HG02943 (cell line): ENCODE measurements around the gene TMED1.

Experiments
- ATAC-seq: cut with Tn5 transposase; IDR thresholded peaks from one replicate; pipeline ENCODE4 v1.9.1; 2021; ENCODE audit warnings: mild to moderate bottlenecking, low read depth, moderate library complexity; ENCODE audit not compliant: unreplicated experiment

Gene TMED1

DNA sequence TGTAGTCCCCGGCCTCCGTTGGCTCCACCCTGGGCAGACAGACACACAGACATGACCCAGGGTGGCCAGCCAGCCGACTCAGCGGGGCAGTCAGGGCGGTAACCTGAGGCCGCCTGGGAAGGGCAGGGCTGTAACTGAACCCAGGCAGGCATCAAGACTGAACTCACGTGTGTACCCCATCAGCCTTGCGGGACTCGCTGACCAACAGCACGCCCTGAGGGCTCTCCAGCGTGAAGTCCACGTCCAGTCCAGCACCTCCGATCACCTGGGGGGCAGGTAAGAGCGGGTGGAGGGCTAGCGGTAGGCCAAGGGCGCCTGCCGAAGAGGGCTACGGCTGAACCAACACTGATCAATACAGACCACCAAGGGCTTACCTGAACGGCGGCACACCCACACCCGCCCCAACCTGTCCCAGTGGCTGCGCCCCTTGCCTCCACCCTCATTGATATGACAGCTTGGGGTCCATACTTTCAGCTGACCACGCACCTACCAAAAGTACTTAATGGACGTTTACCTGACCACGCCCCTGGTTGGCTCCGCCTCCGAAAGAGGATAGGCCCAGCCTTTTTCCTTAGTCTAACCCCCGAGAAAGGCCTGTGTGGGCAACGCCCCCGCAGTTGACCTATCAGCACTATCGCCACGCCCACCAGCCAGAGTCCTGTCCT, 791 bp downstream of the TMED1 start:
- no peak for ATAC-seq

DNA sequence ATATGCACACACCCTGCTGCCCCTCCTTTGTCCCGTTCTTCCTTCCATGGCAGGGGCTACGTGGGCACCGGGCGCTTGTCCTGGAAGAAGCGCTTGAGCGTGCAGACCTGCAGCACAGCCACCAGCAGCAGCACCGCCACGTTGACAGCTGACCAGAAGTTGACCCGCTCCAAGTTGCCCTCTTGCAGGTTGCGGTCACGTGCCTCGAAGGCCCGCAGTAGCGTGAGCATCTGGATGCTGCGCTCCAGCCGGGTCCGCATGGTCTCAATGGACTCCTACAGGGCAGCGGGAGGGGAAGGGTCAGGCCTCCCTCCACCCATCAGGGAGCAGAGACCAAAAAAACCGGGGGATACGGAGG, 3.1 kb downstream of the TMED1 start:
- ATAC-seq, result no peak

DNA sequence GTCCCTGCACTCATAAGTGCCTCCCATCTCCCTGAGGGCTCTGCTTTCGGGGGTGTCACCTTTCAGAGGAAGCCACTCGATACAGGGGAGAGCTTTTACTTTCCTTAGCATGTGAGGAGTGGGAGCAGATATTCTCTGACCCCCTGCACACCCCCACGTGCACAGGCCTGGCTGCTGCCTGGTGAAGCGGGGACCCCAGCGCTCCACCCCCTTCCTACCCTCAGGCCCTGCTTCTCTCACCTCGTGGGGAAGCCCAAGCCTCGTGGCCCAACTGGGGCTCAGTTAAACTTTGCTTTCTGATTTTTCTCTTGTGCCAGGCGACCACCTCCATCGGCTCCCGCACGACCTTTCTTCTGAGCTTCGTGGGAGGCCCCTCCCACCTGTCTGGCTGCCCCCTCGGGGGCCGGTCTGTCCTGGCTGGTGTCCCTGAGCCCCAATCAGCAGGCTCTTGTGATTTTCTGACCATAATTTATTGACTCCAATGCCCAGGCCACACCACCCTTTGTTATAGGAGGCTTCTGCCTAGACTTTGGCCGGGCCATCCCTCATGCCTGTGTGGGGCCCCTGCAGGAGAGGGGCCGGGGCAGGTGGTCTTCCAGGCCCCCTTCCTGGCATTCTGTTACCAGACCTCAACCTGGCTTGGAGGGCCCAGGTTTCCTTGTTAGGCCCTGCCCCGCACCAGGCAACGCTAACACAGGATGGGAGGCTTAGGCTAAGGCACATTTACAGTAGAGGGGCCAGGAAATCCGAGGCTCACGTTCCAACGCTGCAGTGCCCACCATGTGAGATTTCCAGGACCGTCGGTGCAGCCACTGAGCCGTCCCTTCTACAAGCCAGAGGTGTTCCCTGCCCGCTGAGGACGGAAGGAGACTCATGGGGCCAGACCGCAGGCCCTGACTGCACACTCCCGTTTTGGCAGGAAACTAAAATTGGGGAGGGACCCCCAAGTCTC, 3.7 kb downstream of the TMED1 start:
- no peak for ATAC-seq

DNA sequence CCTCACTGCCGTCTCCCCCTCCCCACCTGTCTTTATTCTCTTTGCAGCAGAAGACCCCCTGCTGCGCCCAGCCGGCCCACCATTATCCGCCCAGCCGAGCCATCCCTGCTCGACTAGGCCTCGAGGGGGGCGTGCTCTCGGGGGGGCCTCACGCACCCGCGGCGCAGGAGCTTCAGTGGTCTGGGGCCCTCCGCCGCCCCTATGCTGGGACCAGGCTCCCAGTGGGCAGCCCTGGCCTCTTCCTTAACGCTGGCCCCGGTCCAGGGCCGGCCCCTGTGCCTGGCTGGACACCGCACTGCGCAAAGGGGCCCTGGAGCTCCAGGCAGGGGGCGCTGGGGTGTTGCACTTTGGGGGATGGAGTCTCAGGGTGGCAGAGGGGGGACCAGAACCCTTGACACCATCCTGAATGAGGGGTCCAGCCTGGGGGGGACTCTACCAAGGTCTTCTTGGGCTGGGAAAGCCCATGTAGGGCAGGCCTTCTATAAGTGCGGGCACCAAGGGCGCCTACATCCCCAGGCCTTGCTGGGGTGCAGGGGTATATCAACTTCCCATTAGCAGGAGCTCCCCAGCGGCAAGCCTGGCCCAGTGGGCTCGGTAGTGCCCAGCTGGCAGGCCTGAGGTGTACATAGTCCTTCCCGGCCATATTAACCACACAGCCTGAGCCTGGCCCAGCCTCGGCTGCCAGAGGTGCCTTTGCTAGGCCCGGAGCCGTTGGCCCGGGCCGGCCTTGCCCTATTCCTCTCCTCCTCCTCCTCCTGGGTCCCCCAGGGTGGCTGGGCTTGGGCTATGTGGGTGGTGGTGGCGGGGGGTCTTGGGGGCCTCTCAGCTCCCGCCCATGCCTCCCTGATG, 4.9 kb downstream of the TMED1 start:
- ATAC-seq, result no peak

DNA sequence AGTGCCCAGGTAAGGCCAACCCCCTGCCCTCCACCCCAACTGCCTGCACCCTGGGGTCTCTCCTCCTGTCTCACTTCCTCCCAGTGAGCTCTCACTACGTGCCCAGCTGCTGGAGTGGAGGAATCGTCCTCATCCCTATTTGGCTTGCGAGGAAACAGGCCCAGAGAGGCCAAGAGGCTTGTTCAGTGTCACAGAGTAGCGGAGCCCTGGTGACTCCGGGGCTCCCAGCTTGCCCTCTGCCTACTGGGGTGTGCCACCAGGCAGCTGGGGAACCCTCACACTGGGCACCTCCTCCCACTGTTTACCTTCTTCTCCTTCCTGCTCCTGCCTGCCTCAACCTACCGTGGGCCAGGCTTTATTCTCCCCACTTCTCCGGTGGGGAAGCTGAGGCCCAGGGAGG, 5.6 kb downstream of the TMED1 start:
- ATAC-seq, result no peak

GRCh38 chr19:10829967-10830366, 6.0 kb downstream of the TMED1 start:
- no peak for ATAC-seq

- ATAC-seq, result no peak
These were observed 6.8 kb downstream of the TMED1 start for GRCh38 chr19:10828981-10829821.

DNA sequence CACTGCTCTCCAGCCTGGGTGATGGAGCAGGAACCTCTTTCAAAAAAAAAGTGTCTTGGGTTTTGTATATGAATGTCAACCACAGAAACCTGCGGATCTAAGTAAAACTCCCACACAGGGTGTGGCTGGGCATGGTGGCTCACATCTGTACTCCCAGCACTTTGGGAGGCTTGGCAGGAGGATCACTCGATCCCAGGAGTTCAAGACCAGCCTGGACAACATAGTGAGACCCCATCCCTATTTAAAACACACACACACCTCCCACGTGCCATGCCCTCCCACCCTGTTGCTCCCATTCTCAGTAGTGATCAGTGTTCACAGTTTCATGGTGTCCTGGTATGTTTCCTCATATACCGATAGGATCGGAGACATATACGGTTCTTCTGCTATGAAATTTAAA, 9.2 kb downstream of the TMED1 start:
- ATAC-seq, result no peak

GRCh38 chr19:10826231-10826630, 9.8 kb downstream of the TMED1 start:
- ATAC-seq, result no peak

- no peak for ATAC-seq
These were observed 12.3 kb downstream of the TMED1 start for GRCh38 chr19:10823690-10824089.

GRCh38 chr19:10820173-10820572, 15.8 kb downstream of the TMED1 start:
- ATAC-seq, result no peak

- ATAC-seq, result no peak
These were observed 16.6 kb downstream of the TMED1 start for GRCh38 chr19:10819124-10820060.

DNA sequence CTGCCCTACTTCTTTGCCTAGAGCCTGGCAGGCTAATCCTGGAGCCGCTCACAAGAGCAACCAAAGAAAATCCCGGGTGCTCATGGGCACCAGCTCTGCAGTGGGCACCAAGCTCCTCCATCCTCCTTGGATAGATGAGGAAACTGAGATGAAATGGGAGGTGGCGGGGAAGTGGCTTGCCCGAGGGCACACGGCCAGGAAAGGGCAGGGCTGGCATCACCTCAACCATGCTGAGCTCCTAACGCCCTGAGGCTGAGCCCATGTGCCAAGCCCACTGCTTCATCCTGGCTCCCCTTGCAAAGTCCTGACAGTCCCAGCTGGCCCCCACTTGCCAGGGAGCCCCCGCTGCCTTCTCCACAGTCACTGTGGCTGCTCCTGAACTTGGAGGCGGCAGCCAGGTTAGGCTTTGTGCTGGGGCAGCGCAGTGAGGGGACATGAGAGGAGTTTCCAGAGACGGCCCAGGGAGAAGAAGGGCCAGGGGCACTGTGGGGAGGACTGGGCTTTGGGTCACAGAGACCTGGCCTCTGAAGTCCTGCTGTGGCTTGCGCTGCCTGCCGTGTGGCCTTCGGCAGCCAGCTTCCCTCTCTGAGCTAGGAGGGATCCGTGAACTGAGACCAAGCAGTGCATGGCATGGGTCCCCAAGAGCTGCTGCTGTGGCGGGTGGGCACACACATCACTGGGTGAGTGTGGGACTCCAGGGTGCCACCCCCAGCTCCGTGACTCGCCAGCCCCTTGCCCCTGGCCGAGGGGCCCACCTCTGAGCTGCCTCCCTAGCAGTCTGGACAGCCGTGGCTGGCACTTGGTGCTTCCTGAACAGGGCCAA, 17.5 kb downstream of the TMED1 start:
- no peak for ATAC-seq

DNA sequence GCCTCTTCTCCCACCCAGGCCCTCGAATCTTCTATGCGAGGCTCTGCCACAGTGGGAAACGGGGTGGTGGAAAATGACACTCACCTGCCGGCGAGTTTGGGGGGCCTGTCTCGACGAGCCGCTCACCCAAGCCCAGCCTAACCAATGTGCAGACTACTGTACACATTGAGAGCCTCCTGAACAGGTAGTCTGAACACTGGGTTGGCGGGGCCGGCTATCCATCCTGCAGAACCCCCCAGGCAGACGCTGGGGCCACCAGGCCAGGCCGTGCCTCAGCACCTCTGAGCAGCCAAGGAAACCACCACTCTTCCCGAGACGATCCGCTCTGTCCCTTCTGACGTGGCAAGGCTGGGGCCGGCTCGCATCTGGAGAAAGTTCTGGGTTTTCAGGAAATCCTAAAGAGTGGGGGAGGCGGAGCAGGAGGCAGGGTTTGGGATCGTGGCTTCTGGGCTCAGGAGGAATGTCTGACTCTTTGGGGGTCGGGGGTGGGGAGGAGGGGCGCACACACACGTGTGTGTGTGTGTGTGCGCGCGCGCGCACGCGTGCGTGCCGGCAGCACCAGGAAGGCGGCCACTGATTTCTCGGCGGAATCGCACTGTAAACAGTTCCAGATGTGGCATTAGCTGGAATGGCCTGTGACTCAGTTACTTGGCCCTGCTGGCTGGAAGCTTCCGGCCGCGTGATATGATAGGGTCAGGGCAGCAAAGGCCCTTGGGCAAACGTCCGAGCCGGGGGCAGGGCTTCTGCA, 18.5 kb downstream of the TMED1 start:
- no peak for ATAC-seq

- no peak for ATAC-seq
These were observed 19.3 kb downstream of the TMED1 start for GRCh38 chr19:10816691-10817090.

DNA sequence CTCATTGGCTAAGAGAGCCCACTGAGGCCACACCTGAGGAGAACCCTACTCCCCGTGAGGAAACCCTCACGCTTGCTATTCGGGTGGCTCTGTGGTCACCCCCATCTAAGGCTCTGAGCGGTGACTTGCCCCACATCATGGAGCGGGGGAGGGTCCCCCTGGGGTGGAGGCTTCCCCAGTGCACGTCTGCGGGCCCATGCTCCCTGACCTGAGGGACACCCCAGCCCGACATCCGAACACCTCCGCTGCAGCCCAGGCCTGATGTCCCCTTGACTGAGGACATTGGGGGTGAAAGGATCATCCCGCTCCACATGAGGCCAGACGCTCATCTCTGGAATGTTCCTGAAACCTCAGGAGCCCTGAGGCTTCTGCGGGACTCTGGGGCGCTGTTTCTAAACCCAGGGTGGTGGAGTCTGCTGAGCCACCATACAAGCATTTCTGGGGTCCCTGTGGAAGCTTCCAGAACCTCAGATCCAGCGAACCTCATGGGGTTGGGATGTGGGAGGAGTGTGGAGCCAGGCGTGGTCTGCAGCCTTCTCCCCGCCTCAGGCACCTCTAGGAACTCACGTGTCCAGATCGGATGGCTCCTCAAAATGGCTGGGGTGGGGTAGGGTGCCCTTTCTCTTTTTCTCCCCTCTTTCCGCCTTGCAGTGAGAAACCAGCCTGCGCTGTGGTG, 19.9 kb downstream of the TMED1 start:
- no peak for ATAC-seq

- ATAC-seq, result no peak
These were observed 20.9 kb downstream of the TMED1 start for GRCh38 chr19:10815007-10815536.
